Natural killer cell treated with Interleukin-12 subunit alpha and Interleukin-12 subunit beta and Interleukin-15 and Interleukin-18, amount 100 ng/mL, for 72 hours (primary cell): ENCODE data around the gene RIN3. TPM values are rescaled to one million over a fixed set of nuclear protein-coding genes. Genes with fewer than 3 reads are reported as not detected.

Experiments
- ATAC-seq, 2 donors: fragments of 150-1000 bp; cut with Tn5 transposase in 1 of 2; sonication (Bioruptor Pico), chemical (Tn5 transposase) in 1 of 2; 2 replicates each; pipeline ENCODE4 v1.10.0; 2021
- DNase-seq: peaks from one replicate; pipeline ENCODE4 v3.0.0; 2022; ENCODE audit warnings: low spot score
- H3K27ac Mint-ChIP-seq, 2 donors: 1 replicate in 1 of 2; 2 replicates in 1 of 2; pipeline ENCODE4 v1.8.0; 2022; ENCODE audit warnings: mixed read lengths in 2 of 2, mild to moderate bottlenecking in 1 of 2, moderate library complexity in 1 of 2
- H3K27me3 Mint-ChIP-seq, 2 donors: 1 replicate in 1 of 2; 2 replicates in 1 of 2; pipeline ENCODE4 v1.8.0; 2022; ENCODE audit warnings: mixed read lengths in 2 of 2
- H3K36me3 Mint-ChIP-seq: one replicate; pipeline ENCODE4 v1.8.0; 2022; ENCODE audit warnings: mixed read lengths
- H3K4me1 Mint-ChIP-seq, 2 donors: 1 replicate in 1 of 2; 2 replicates in 1 of 2; pipeline ENCODE4 v1.8.0; 2022; ENCODE audit warnings: low read depth in 2 of 2, mixed read lengths in 2 of 2, mild to moderate bottlenecking in 1 of 2
- H3K4me3 Mint-ChIP-seq: one replicate; pipeline ENCODE4 v1.8.0; 2022; ENCODE audit warnings: mixed read lengths
- H3K9me3 Mint-ChIP-seq: 2 replicates; pipeline ENCODE4 v1.8.0; 2022; ENCODE audit warnings: mixed read lengths
- total RNA-seq, 2 donors: library from RNA; stranded (reverse); gene quantifications; one replicate each; pipeline ENCODE4 v1.2.3, GENCODE V29; 2022

Gene RIN3
- total RNA-seq, 2 donors from 2014 or later, result 151 to 202 TPM

DNA sequence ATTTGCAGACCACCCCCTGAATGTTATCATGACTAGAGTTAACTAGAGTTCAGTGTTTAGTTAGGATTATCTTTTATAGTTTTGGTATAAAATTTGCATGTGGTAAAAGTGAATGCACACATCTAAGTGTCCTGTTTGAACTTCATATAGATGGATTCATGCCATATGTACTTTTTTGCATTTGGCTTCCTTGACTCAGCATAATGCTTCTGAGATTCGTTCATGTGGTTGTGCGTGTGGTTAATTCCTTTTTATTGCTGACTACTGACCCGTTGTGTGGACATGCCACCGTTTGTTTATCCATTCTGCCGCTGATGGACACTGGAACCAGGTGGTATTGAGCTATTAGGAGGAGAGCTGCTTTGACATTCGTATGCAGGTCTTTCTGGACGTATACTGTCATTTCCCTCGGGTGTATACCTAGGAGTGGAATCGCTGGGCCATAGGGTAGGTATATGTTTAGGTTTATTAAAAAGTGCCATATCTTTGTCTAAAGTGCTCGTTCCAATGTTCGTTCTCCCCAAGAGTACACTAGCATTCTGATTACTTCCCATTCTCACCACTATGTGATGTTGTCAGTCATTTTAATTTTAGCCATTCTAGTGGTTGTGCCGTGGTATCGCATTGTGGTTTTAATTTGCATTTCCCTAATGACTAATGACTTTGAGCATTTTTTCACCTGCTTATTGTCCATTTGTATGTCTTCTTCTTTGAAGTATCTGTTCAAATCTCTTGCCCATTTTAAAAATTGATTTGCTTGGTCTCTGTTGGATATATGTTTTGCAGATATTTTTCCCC is 37.7 kb downstream of the RIN3 start:
- H3K36me3 Mint-ChIP-seq, result peaks cover 11% of the 10 kb centered on the region
- no peaks in the 10 kb centered on the region for H3K27me3 Mint-ChIP-seq
- H3K4me1 Mint-ChIP-seq, result peaks cover 79 to 80% of the 10 kb centered on the region in 2 donors
- peak overlapping the region; percentile 83 to 91 for H3K27ac Mint-ChIP-seq
- H3K4me3 Mint-ChIP-seq, result peak overlapping the region; percentile 82
- DNase-seq (peak; percentile 80), ATAC-seq (peak; percentile 51 to 66)
- no peaks in the 10 kb centered on the region for H3K9me3 Mint-ChIP-seq

DNA sequence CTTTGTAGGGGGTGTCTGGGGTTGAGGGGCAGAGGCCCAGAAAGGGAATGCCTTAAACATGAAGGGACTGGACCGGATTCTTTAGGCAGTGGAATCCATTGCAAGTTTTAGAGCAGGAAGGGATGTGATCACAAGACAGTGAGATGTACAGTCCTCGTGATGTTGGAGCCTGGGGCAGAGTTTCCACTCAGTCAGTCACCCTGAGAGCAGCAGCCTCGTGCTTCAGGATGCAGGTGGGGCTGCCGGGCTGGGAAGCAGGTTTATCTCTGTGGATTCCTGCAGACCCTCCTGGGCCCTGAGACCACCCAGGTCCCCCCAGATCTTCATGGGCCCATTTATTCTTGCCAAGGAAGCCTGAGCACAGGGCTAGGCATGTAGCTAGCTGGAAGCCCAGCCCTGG is 38.5 kb downstream of the RIN3 start:
- Mint-ChIP-seq H3K4me1 (peaks cover 82 to 84% of the 10 kb centered on the region in 2 donors), H3K27ac (peak overlapping the region; percentile 83 to 91), H3K36me3 (peaks cover 19% of the 10 kb centered on the region), H3K4me3 (peak overlapping the region; percentile 82), H3K9me3 (no peaks in the 10 kb centered on the region), H3K27me3 (no peaks in the 10 kb centered on the region)
- no peak for ATAC-seq
- DNase-seq, result no peak

DNA sequence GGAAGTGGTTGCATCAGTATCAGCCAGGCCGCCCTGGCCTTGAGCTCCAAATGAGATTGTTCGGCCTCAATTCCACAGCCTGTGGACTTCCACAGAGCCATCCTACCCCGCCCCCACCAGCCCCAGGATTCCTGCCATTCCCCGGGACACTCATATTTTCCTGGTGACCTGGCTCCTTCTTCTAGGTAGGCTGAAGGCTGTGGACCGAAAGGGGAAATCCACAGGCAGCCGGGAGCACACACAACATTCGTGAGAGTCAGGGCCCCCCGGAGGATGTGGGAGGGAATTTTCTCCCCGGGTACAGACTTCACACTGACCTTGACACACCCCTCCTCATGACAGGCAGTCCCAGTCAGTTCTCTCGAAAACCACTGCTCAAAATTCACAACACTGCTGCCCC is 39.9 kb downstream of the RIN3 start:
- peaks cover 86 to 89% of the 10 kb centered on the region in 2 donors for H3K4me1 Mint-ChIP-seq
- ATAC-seq (peak; percentile 45 to 74), DNase-seq (peak; percentile 86)
- no peaks in the 10 kb centered on the region for H3K27me3 Mint-ChIP-seq
- peaks cover 20% of the 10 kb centered on the region for H3K36me3 Mint-ChIP-seq
- H3K9me3 Mint-ChIP-seq, result no peaks in the 10 kb centered on the region
- H3K27ac Mint-ChIP-seq, result peak overlapping the region; percentile 83 to 91
- peak overlapping the region; percentile 77 for H3K4me3 Mint-ChIP-seq

DNA sequence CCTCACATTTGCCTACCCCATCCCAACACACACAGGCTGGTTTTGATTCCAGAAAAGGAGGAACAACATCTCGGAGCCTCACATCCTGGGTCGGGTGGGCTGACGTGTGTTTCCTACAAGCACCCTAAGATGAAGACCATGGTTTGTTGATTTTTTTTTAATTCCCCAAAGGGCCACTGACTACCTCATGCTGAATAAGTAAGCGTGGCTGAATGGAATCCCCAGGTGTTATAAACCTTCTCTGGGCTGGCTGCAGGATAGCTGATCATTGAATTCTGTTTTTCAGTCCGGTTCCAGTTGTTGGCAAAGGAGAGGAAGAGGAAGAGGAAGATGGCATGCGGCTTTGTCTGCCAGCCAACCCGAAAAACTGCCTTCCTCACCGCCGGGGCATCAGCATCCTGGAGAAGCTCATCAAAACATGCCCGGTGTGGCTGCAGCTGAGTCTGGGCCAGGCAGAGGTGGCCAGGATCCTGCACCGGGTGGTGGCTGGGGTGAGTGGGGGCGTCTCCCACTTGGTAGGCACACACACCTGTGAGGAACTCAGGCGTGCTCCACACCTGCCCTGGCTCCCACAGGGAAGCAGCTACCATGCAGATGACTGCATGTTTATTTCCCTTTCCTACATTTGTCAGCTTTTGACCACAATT is 42.0 kb downstream of the RIN3 start:
- peak overlapping the region; percentile 90 to 91 for H3K27ac Mint-ChIP-seq
- H3K9me3 Mint-ChIP-seq, result no peaks in the 10 kb centered on the region
- H3K4me1 Mint-ChIP-seq, result peaks cover 81 to 85% of the 10 kb centered on the region in 2 donors
- no peak for ATAC-seq
- peaks cover 20% of the 10 kb centered on the region for H3K36me3 Mint-ChIP-seq
- no peaks in the 10 kb centered on the region for H3K27me3 Mint-ChIP-seq
- no peak for DNase-seq
- H3K4me3 Mint-ChIP-seq, result peak overlapping the region; percentile 71

DNA sequence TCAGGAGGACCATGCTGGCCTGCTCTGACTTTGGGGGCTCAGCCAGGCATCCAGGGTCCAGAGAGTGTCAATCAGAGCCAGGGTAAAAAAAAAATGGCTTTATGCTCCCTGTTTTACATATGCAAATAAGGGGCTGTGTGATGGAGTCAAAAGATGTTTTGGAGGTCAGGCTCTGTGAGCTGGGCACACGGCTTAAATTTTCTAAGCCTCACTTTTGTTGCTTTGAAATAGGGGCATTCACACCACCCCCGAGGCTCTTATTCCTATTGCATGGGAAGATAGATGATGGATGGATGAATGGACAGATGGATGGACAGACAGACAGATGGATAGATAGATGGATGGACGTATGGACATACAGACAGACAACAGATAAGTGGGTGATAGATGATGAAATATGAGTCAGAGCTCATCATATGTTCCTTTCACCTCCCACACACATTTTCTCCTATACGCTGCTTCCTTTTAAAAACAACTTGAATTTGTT is 42.7 kb downstream of the RIN3 start:
- Mint-ChIP-seq H3K9me3 (no peaks in the 10 kb centered on the region), H3K4me1 (peaks cover 74 to 78% of the 10 kb centered on the region in 2 donors), H3K27ac (peak overlapping the region; percentile 90 to 91), H3K27me3 (no peaks in the 10 kb centered on the region), H3K36me3 (peaks cover 16% of the 10 kb centered on the region), H3K4me3 (peak overlapping the region; percentile 71)
- no peak for DNase-seq
- ATAC-seq, result peak; percentile 72 to 80

DNA sequence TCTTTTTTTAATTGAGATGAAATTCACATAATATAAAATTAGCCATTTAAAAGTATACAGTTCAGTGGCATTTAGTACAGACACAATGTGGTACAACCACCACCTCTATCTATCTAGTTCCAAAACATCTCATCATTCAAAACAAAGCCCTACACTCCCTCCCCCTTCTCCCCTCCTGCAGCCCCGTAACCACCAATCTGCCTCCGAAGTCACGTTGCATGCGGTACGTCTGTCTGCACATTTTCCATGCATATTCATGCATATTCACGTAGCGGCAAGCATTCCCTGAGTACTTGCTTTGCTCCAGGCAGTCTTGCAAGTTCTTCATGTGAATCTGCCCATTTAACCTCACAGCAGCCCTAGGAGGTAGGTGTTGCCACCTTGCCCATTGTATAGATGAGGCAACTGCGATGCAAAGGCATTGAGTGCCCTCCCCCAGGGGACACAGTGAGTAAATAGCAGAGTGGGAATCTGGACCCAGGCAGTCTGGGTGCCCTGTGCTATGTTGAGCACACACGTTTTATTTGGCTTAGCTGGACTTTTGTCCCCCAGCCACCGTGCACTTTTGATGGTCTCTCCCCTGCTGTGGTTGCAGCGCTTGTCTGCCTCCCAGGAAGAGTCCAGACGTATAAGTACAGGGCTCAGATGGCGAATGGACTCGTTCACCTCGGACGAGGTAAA is 43.4 kb downstream of the RIN3 start:
- peaks cover 12% of the 10 kb centered on the region for H3K36me3 Mint-ChIP-seq
- peak overlapping the region; percentile 71 for H3K4me3 Mint-ChIP-seq
- H3K27ac Mint-ChIP-seq, result peak overlapping the region; percentile 90 to 91
- ATAC-seq (no peak), DNase-seq (no peak)
- no peaks in the 10 kb centered on the region for H3K9me3 Mint-ChIP-seq
- no peaks in the 10 kb centered on the region for H3K27me3 Mint-ChIP-seq
- peaks cover 71 to 74% of the 10 kb centered on the region in 2 donors for H3K4me1 Mint-ChIP-seq

DNA sequence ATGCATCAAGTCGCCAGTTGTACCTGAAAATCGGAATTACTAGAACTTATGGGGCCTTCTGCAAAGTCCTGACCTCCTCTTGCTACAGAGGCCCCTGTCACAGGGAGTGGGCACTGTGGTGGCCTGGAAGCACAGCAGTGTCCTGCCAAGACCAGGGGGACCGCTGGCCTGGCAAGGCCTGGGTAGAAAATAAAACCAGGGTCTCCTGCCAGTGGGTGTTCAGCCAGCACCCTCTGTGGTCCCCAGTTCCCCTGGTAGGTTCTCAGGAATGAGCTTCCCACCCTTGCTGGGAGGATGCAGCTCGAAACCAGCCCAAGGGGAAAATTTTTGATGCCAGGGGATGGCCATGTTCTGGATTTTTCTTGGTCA is 43.9 kb downstream of the RIN3 start:
- Mint-ChIP-seq H3K36me3 (peaks cover 12% of the 10 kb centered on the region), H3K4me1 (peaks cover 71 to 76% of the 10 kb centered on the region in 2 donors), H3K9me3 (no peaks in the 10 kb centered on the region), H3K4me3 (peak overlapping the region; percentile 50), H3K27me3 (no peaks in the 10 kb centered on the region), H3K27ac (peak overlapping the region; percentile 90 to 91)
- DNase-seq, result no peak
- no peak for ATAC-seq

DNA sequence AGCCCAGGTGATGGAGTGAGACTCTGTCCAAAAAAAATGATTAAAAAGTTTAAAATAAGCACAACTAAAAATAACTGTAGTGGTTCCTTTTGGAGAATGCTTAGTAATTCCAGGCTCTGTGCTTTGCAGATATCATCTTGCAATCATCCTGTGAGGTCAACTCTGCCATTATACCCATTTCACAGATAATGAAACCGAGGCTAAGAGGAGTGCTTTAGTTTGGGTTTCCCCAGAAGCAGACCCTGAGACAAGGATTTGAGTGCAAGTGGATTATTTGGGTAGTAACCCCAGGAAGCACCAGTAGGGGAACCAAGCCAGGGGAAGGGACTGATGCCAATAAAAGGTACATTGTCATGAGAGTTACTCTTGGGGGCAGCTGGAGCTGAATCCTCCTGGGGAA is 44.7 kb downstream of the RIN3 start:
- H3K27me3 Mint-ChIP-seq, result no peaks in the 10 kb centered on the region
- peak overlapping the region; percentile 50 for H3K4me3 Mint-ChIP-seq
- ATAC-seq, result peak in 1 of 2 donors; percentile 5
- H3K9me3 Mint-ChIP-seq, result no peaks in the 10 kb centered on the region
- DNase-seq, result no peak
- H3K36me3 Mint-ChIP-seq, result peaks cover 12% of the 10 kb centered on the region
- peaks cover 71% of the 10 kb centered on the region in 2 donors for H3K4me1 Mint-ChIP-seq
- peak overlapping the region; percentile 90 to 91 for H3K27ac Mint-ChIP-seq

DNA sequence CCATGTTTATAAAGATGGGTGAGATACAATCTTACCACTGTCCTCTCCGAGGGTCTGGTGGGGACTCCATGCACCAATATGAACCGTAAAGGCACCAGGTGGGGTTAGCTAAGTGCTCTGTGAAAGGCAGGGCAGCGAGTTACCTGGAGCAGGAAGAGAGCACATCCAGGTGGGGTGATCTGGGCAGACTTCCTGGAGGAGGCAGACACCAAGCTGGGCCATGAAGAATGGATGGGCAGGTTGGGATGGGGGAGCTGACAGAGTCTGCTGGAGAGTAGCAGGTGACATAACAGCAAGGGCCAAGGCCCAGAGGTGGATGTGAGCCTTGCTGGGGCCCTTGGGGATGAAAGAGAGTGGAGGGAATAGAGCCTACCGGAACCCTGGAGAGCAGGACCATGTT is 45.9 kb downstream of the RIN3 start:
- H3K27me3 Mint-ChIP-seq, result no peaks in the 10 kb centered on the region
- no peak overlapping the region for H3K4me3 Mint-ChIP-seq
- DNase-seq (no peak), ATAC-seq (no peak)
- peak overlapping the region; percentile 90 to 91 for H3K27ac Mint-ChIP-seq
- H3K36me3 Mint-ChIP-seq, result peaks cover 19% of the 10 kb centered on the region
- no peaks in the 10 kb centered on the region for H3K9me3 Mint-ChIP-seq
- H3K4me1 Mint-ChIP-seq, result peaks cover 72% of the 10 kb centered on the region in 2 donors

DNA sequence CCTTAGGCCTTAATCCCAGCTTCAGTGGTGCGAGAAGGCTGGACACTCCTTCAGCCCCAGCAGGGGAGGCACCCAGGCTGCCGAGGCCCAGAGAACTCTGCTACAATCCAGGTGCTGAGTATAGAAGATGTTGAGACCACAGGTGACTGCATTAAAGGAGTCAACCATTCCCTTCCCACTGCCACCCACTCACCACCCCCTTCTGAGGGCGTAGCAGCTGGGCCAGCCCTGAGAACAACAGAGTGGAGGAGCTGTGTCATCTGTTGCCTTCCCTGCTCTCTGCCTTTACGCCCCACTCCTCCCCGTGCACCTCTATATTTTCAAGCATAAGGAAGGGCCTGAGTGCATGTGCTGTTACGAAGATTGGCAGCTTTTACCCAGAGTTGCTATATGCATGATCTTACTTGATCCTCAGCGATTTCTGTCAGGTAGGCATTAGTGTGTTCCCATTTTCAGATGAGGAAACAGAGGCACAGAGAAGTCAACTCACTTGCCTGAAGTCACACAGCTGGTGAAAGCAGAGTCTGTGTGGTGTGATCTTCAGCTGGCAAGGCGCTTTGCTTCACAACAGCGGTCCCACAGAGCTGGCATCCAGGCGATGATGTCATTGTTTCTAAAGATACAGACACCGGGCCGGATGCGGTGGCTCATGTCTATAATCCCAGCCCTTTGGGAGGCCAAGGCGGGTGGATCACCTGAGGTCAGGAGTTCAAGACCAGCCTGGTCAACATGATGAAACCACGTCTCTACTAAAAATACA is 46.7 kb downstream of the RIN3 start:
- no peak for ATAC-seq

DNA sequence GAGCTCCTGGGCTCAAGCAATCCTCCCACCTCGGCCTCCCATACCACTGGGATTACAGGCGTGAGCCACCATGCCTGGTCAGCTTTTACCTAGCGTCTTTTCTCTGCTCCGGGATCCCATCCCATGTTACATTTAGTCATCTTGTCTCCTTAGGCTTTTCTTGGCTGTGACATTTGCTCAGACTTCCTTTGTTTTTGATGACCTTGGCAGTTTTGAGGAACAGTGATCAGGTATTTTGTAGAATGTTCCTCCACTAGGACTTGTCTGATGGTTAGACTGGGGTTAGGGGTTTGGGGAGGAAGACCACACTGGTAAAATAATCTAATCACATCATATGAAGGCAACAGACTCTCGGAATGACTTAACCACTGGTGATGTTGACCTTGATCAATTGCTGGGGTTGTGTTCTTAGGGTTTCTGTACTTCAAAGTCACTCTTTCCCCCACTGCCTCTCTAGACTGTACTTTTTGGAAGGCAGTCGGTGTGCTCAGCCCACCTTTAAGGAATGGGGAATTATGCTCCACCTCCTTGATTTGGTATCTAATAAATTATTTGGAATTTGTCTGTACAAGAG is 48.4 kb downstream of the RIN3 start:
- Mint-ChIP-seq H3K9me3 (peaks cover 5% of the 10 kb centered on the region), H3K27me3 (no peaks in the 10 kb centered on the region), H3K4me1 (peaks cover 71 to 74% of the 10 kb centered on the region in 2 donors), H3K4me3 (peak overlapping the region; percentile 13), H3K27ac (peak overlapping the region; percentile 93 to 97), H3K36me3 (peaks cover 32% of the 10 kb centered on the region)
- ATAC-seq (peak in 1 of 2 donors; percentile 44), DNase-seq (no peak)

More for the DNA sequence above, 46.7 kb downstream of the RIN3 start:
- Mint-ChIP-seq H3K27ac (peak overlapping the region; percentile 90 to 91), H3K4me3 (no peak overlapping the region), H3K9me3 (no peaks in the 10 kb centered on the region), H3K27me3 (no peaks in the 10 kb centered on the region), H3K4me1 (peaks cover 75 to 76% of the 10 kb centered on the region in 2 donors), H3K36me3 (peaks cover 27% of the 10 kb centered on the region)
- no peak for DNase-seq

DNA sequence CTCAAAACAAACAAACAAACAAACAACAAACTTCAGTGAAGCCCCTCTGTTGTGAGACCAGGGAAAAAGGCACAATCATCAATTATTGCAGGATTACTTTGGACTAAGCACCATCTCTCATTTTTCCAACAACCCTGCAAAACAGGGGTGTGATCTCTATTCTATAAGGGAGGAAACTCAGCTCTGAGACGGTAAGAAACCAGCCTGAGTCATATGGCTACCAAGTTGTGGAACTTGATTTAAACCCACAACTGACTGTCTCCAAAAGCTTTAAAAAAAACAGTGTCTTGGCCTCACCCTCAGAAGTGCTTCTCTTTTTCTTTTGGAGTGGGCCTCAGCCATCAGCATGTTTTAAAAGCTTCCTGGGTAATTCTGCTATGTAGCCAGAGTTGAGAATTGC is 49.8 kb downstream of the RIN3 start:
- H3K36me3 Mint-ChIP-seq, result peaks cover 38% of the 10 kb centered on the region
- ATAC-seq (peak; percentile 84 to 88), DNase-seq (no peak)
- H3K27me3 Mint-ChIP-seq, result no peaks in the 10 kb centered on the region
- peaks cover 67 to 82% of the 10 kb centered on the region in 2 donors for H3K4me1 Mint-ChIP-seq
- peak overlapping the region; percentile 66 for H3K4me3 Mint-ChIP-seq
- H3K27ac Mint-ChIP-seq, result peak overlapping the region; percentile 93 to 97
- peaks cover 11% of the 10 kb centered on the region for H3K9me3 Mint-ChIP-seq
